NCI-H524 (cell line): Measurements from ENCODE around the gene MOB1B.
"Not testable (repeated sequence)": the region's sequence is repeated elsewhere in the genome, so short reads cannot be mapped to it uniquely, and the experiment has no call there.

Source experiments
- DNase-seq, 2 experiments: peaks; one replicate each; lab custom pipeline; 2025; lab: John Stamatoyannopoulos, UW

MOB1B gene

DNA sequence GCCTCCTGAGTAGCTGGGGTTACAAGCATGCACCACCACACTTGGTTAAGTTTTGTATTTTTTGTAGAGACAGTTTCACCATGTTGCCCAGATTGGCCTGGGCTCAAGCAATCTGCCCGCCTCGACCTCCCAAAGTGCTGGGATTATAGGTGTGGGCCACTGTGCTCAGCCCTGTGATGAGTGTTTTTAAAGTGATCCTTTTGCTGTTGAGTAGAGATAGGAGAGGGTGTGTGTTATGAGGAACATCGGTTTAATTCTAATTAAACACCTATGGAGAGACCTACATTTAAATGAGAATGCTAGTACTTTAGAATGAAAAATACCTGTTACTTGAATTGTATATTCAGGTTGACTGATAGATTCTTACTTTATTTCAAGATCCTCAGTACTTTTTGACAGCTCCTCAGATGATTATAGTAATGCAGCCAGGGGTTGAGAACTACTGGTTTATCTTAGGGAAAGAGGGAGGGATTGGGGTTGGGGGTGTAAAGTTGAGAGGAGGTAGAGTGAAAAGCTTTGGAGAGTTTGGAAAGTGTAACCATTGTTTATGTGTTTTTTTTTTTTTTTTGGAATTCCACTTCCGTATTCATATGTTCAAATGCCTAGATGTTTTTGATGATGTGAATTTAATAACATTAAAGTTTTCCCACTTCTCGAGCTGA is 54.5 kb downstream of the MOB1B start:
- DNase-seq: no peak

- no peak for DNase-seq
Observed at GRCh38 chr4:70958681-70959080, 56.5 kb downstream of the MOB1B start.

GRCh38 chr4:70969076-70969475 is 66.9 kb downstream of the MOB1B start:
- no peak for DNase-seq

DNA sequence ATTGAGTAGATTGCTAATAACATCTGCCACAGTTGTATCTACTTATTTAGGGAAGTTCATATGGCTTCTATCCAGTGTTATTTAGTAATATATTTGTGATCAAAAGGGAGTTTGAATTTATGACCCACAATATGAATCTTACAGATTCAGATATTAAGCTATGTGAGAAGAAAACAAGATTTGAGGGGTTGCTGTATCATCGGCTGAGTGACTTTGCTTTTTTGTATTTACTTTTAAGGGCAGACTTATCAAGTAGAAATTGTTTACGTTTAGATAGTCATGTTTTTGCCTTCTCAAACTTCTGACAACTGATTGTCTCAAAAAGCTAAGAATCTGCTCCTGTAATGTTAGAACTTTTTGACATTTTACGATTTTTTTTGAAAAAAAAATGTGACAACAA is 74.1 kb downstream of the MOB1B start:
- no peak for DNase-seq

- no peak for DNase-seq
Observed at GRCh38 chr4:70979445-70980008, 77.4 kb downstream of the MOB1B start.

DNA sequence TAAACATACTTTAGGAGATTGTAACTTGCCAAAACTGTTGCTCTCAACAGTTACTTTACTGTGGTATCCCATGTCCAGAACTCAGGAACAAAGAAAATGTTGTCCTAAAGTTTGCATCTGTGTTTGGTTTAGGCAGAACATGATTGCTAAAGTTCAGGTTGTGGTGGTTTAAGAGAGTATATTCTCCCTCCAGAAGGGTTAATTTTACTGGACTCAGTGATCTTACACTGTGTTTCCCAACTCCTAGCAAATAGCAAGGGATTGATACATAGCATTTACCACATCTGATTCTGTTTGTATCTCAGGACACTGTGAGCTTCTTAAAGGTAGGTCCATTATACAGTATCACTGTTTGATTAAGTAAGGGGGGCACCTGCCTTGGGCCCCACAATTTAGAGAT is 78.0 kb downstream of the MOB1B start:
- DNase-seq: no peak

GRCh38 chr4:70984106-70984505 is 81.9 kb downstream of the MOB1B start:
- DNase-seq: no peak

- DNase-seq: no peak
Observed at GRCh38 chr4:70984589-70984988, 82.4 kb downstream of the MOB1B start.

DNA sequence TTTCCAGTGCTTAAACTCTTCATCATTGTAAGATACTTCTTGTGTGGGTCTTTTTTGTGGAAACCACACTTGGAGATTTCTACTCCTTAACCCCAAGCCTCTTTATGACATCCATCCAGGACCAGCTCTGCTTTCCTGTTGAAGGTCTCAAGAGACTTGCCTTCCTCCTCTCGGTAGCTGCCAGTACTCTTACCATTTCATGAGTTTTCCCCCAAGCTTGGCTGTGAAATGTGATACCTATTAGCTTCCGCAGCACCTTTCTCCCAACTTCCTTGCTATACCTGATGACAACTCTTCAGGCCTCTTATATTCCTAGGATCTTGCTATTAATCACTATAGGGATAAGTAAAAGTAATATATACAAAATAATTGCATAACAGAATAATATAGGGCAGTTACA is 89.4 kb downstream of the MOB1B start:
- DNase-seq: no peak

- peak in 1 of 2 experiments; percentile 34 for DNase-seq
Observed at GRCh38 chr4:70992391-70992881, 90.3 kb downstream of the MOB1B start.

- DNase-seq: peak; percentile 85 to 90
Observed at GRCh38 chr4:70993181-70994068, 91.3 kb downstream of the MOB1B start, which contains the start of gene DCK. Gene DCK (plus strand): TSS chr4:70993649. CDS start chr4:70993836, 187 bp downstream.

DNA sequence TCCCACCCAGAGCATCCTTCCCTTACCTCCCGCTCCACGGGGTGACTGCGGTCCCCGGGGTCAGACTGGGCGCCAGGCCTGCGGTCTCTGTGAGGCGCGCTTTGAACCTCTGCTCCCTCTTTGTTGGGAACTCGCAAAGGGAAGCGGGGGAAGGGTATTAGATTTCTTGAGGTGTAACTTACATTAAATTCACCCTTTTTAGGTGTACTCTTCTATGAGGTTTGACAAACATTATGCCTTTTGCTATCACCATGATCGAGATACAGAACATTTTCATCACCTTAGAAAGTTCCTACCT is 91.8 kb downstream of the MOB1B start:
- DNase-seq: no peak

DNA sequence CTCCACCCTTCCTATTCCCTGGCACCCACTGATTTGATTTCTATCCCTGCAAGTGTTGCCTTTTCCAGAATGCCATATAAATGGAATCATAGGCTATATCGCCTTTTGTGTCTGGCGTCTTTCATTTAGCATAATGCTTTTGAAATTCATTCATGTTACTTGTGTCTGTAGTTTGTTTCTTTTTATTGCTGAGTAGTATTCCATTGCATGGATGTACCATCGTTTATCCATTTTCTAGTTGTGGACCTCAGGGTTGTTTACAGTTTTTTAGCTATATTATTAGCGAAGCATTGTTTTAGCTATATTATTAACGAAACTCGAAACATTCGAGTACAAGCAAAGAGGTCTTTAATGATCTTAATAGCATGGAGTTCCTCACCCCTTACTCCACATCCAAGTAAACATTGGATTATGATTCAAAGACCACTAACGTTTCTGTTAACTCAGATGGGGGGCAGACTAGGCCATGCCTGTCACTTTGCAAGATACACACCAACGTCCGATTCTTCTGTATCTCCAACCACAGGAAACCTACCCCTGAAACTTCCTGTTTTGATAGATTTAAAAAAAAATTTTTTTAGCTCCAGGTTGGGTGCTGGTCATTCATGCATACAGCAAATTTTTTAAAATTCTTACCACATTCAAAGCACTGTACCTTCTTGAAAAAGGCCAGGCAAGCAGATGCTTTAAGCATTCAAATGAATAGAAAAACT is 92.4 kb downstream of the MOB1B start:
- no peak for DNase-seq

DNA sequence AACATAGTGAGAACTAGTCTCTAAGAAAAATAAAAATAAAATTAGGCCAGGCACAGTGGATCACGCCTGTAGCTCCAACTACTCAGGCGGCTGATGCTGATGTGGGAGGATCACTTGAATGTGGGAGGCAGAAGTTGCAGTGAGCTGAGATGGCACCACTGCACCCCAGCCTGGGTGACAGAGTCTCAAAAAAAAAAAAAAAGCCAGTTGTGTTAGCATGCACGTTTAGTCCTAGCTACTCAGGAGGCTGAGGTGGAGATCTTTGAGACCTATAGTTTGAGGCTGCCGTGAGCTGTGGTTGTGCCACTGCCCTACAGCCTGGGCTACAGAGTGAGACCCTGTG is 93.8 kb downstream of the MOB1B start:
- DNase-seq: no peak

- DNase-seq: no peak
Observed at GRCh38 chr4:70997036-70997435, 94.9 kb downstream of the MOB1B start.

- no peak for DNase-seq
Observed at GRCh38 chr4:70997546-70997945, 95.4 kb downstream of the MOB1B start.

- not testable (repeated sequence) for DNase-seq
Observed at GRCh38 chr4:70999639-71000038, 97.5 kb downstream of the MOB1B start.

DNA sequence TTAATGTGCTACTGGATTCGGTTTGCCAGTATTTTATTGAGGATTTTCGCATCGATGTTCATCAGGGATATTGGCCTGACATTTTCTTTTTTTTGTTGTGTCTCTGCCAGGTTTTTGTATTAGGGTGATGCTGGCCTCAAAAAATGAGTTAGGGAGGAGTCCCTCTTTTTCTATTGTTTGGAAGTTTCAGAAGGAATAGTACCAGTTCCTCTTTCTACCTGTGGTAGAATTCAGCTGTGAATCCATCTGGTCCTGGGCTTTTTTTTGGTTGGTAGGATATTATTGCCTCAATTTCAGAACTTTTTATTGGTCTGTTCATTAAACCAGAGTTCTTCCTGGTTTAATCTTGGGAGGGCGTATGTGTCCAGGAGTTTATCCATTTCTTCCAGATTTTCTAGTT is 99.2 kb downstream of the MOB1B start:
- not testable (repeated sequence) for DNase-seq

DNA sequence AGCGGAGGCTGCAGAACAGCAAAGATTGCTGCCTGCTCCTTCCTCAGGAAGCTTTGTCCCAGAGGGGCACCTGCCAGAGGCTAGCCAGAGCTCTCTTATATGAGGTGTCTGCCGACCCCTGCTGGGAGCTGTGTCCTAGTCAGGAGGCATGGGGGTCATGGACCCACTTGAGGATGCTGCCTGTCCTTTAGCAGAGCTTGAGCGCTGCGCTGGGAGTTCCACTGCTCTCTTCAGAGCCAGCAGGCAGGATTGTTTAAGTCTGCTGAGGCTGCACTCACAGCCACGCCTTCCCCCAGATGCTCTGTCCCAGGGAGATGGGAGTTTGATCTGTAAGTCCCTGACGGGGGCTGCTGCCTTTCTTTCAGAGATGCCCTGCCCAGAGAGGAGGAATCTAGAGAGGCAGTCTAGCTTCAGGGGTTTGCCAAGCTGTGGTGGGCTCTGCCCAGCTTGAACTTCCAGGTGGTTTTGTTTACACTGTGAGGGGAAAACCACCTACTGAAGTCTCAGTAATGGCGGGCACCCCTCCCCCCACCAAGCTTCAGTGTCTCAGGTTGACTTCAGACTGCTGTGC is 102.2 kb downstream of the MOB1B start:
- peak; percentile 47 to 82 for DNase-seq

DNA sequence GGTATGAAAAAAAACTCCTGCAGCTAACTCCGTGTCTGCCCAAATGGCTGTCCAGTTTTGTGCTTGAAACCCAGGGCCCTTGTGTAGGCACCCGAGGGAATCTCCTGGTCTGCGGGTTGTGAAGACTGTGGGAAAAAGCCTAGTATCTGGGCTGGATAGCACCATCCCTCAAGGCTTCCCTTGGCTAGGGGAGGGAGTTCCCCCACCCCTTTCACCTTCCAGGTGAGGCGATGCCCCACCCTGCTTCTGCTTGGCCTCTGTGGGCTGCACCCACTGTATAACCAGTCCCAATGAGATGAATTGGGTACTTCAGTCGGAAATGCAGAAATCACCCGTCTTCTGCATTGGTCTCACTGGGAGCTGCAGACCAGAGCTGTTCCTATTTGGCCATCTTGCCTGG is 102.9 kb downstream of the MOB1B start:
- not testable (repeated sequence) for DNase-seq

DNA sequence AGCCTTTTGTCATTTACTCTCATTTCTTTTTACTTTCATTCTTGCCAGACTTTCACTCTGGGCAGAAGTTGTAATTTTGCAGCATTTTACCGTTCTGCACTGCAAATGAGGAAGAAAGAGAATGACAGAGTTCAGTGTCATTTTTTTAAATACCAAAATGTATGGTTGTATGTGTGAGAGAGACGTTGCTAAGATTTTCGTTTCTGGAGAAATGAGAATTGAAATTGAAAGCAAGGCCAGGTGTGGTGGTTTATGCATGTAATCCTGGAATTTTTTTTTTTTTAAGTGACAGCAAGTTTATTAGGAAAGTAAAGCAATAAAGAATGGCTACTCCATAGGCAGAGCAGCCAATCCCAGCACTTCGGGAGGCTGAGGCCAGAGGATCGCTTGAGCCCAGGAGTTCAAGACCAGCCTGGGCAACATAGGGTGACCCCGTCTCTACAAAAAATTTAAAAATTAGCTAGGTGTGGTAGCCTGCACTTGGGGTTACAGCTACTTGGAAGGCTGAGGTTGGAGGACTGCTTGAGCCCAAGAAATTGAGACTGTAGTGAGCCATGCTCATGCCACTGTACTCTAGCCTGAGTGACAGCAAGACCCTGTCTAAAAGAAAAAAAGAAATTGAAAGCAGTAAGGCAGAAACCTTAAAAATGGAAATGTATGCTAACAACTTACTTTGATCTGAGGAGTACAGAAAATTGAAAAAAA is 104.2 kb downstream of the MOB1B start:
- DNase-seq: no peak
